HG03025 (cell line): ENCODE results near the gene MAPKAPK2.
"Not testable (repeated sequence)": the region's sequence is repeated elsewhere in the genome, so short reads cannot be mapped to it uniquely, and the experiment has no call there.

Source experiments
- ATAC-seq: cut with Tn5 transposase; IDR thresholded peaks from one replicate; pipeline ENCODE4 v1.9.1; 2021; ENCODE audit warnings: mild to moderate bottlenecking, moderate library complexity; ENCODE audit not compliant: unreplicated experiment, low FRiP score

Gene MAPKAPK2

GRCh38 chr1:206768472-206769303 lies 84.0 kb downstream of the MAPKAPK2 start:
- no peak for ATAC-seq

GRCh38 chr1:206769304-206769731 lies 84.6 kb downstream of the MAPKAPK2 start:
- ATAC-seq, result peak; percentile 71

DNA sequence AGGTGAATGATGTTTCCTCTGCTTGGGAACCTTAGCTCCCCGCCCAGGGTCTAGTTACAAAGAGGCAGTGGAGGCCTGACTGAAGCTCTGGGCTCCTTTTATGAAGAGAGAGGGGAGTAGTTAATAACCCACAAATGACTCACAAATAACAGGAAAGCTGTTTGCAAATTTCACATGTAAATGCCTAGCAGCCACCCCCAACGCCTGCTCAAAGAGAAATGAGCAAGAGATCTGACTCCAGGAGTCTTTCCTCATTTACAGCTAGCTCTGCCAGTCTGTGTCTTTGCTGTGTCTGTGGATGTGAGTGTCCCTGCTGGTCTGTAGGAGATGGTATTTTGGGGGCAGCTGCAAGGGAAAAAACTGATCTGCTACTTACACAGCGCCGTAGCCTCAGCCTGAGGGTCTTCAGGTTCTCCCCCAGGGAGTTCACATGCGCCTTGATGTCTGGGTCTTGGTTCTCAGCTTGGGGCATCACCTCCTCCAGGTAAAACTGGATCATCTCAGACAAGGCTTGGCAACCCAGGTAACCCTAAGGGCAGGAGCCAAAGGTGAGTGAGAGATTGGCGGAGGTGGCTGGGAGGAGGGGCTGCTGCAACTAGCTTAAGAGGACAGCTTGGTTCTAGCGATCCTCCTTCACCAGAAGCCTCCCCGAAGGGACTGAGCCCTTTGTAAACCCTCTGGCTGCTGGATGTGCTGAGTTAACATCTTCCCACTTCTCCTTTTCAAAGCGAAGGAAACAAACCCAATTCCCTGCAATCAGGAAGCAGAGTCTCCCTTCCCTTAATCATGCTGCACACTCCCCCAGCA lies 86.0 kb downstream of the MAPKAPK2 start, which contains the start of gene IL19:
IL19 (plus strand) TSS at position 243 of the 807 bp plus-strand sequence. CDS start 65,890 bp downstream, outside the sequence.
- ATAC-seq, result no peak

GRCh38 chr1:206771338-206771692 lies 86.6 kb downstream of the MAPKAPK2 start:
- no peak for ATAC-seq

GRCh38 chr1:206772243-206772937 lies 87.7 kb downstream of the MAPKAPK2 start, which contains the start of gene IL10:
Gene IL10, minus strand, starts transcription at chr1:206772494. Its CDS starts 59 bp downstream, at chr1:206772435.
- no peak for ATAC-seq

GRCh38 chr1:206774093-206774492 lies 89.4 kb downstream of the MAPKAPK2 start:
- ATAC-seq, result no peak

GRCh38 chr1:206776229-206776628 lies 91.5 kb downstream of the MAPKAPK2 start:
- ATAC-seq, result no peak

DNA sequence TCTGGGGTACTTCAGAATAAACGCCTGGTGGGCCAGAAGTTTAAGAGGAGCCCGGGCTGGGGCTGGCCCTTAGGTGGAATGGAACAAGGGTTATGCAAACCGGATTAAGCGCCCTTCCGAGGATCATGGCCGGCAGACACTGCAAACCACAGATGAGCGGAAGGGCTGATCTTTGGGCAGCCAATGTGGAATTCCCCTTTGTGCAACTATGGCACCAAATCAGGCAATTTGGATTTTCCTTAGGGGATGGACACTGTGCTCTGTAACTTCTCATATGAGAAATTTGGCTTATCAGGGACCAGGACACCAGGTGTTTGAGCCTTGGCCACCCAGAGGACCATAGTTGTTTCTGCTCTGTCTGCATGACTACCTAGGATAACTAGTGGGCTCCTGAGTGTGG lies 93.3 kb downstream of the MAPKAPK2 start:
- no peak for ATAC-seq

GRCh38 chr1:206778911-206779310 lies 94.2 kb downstream of the MAPKAPK2 start:
- ATAC-seq, result not testable (repeated sequence)

DNA sequence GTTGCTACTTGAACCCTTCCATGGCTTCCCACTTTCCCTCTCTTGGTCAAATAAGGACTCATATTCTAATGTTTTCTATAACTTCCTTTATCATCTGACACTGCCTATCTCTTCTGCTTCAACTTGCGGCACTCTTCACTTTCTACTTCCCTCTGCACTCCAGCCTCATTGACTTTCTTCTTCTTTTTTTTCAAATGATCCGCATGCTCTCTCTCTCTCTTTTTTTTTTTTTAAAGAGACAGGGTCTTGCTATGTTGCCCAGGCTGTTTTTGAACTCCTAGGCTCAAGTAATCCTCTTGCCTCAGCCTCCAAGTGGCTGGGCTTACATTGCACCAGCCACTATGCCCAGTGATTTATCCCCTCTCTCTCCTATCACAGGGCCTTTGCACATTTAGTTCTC lies 94.9 kb downstream of the MAPKAPK2 start:
- ATAC-seq, result no peak

- no peak for ATAC-seq
These were observed 97.7 kb downstream of the MAPKAPK2 start for GRCh38 chr1:206782448-206782847.

- ATAC-seq, result no peak
These were observed 98.8 kb downstream of the MAPKAPK2 start for GRCh38 chr1:206783506-206783905.
